ENCODE data around the gene WASHC3. TPM values are rescaled to one million over a fixed set of nuclear protein-coding genes. Genes with fewer than 3 reads are reported as not detected.

WASHC3 gene
- total and polyA plus RNA-seq, 10 of the 15 experiments (the other 5 are each of a cell fraction or from before 2014, with no cell fraction given) = 18.8 to 106 (median 64.3) TPM

DNA sequence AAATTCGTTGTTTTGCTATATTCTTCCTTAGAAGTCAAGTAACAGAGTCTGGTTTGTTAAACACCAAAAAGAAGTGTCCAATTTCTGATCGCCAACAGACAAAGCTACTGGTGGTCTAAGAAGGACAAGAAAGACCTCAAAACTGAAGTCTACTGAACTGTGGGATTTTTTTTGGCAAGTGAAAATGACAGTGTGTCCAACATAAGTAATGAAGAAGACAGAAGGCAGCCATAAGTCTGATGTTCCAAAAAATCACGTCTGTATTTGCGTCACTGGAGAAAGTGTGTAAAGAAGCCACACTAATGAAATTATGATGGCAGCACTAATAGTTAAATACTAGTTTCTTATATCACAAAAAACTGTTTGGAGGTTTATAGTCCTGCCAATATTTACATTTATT lies 32.6 kb downstream of the WASHC3 start (continued):
- TF ChIP-seq, protein P1, sequence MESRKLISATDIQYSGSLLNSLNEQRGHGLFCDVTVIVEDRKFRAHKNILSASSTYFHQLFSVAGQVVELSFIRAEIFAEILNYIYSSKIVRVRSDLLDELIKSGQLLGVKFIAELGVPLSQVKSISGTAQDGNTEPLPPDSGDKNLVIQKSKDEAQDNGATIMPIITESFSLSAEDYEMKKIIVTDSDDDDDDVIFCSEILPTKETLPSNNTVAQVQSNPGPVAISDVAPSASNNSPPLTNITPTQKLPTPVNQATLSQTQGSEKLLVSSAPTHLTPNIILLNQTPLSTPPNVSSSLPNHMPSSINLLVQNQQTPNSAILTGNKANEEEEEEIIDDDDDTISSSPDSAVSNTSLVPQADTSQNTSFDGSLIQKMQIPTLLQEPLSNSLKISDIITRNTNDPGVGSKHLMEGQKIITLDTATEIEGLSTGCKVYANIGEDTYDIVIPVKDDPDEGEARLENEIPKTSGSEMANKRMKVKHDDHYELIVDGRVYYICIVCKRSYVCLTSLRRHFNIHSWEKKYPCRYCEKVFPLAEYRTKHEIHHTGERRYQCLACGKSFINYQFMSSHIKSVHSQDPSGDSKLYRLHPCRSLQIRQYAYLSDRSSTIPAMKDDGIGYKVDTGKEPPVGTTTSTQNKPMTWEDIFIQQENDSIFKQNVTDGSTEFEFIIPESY (IDR thresholded peaks at IDR 0.05) = no peak
- TF ChIP-seq ZNF274 (IDR thresholded peaks at IDR 0.05; ENCODE audit: insufficient read depth, insufficient read length) (no peak), TCF7 (IDR thresholded peaks at IDR 0.05; ENCODE audit: borderline replicate concordance) (no peak), ETV6 (conservative IDR thresholded peaks at IDR 0.05 in 1 of 2, IDR thresholded peaks at IDR 0.05 in 1 of 2; ENCODE audit: borderline replicate concordance in 1 of 2, low read depth in 1 of 2) (no peak)

DNA sequence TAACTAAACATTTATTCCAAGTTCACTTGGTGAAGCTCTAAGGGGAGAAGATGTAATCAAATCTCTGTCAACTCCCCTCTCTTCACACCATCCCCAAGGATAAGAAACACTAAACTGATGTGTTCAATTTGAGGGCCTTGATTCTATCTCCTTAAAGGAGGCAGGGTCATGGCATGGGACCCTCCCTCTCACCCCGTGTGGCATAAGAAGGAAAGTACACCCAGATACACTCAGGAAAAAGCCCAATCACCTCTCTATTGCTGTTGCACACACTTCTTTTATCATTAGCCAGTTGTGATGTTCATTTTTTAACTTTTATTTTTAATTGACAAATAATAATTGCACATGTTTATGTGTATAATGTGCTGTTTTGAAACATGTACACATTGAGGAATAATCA lies 35.1 kb downstream of the WASHC3 start:
- no peak for FAIRE-seq
- BruUV-seq (replicated peaks) = no TSS peak
- H3K36me3 ChIP-seq (ENCODE audit: control insufficient read depth in 2 of 2, insufficient read depth in 2 of 2, low read length in 1 of 2) = peaks cover 0 to 4% of the 10 kb centered on the region in 2 experiments; a peak in 1 of 4 replicates

More for the DNA sequence above, 35.1 kb downstream of the WASHC3 start:
- intact Hi-C loops (cut with micrococcal nuclease; ENCODE audit: unreplicated experiment) (no loop called here), in situ Hi-C loops (cut with MboI) (no loop called here)
- TF ChIP-seq YY1 (IDR thresholded peaks at IDR 0.05; ENCODE audit: low read depth, low read length) (no peak), EP300 (IDR thresholded peaks at IDR 0.05; ENCODE audit: borderline replicate concordance in 1 of 2, control insufficient read depth in 1 of 2, low read depth in 2 of 2, low read length in 2 of 2) (no peak), RUNX3 (IDR thresholded peaks at IDR 0.05; ENCODE audit: low read length) (no peak), MYB (IDR thresholded peaks at IDR 0.05; ENCODE audit: borderline replicate concordance, low read depth, low read length) (no peak), CHD2 (IDR thresholded peaks at IDR 0.05; ENCODE audit: borderline replicate concordance, low read depth, low read length) (no peak), SMC3 (IDR thresholded peaks at IDR 0.05; ENCODE audit: borderline replicate concordance, low read length) (no peak), CREM (IDR thresholded peaks at IDR 0.05; ENCODE audit: low read depth) (no peak)
- TF ChIP-seq, protein P2, sequence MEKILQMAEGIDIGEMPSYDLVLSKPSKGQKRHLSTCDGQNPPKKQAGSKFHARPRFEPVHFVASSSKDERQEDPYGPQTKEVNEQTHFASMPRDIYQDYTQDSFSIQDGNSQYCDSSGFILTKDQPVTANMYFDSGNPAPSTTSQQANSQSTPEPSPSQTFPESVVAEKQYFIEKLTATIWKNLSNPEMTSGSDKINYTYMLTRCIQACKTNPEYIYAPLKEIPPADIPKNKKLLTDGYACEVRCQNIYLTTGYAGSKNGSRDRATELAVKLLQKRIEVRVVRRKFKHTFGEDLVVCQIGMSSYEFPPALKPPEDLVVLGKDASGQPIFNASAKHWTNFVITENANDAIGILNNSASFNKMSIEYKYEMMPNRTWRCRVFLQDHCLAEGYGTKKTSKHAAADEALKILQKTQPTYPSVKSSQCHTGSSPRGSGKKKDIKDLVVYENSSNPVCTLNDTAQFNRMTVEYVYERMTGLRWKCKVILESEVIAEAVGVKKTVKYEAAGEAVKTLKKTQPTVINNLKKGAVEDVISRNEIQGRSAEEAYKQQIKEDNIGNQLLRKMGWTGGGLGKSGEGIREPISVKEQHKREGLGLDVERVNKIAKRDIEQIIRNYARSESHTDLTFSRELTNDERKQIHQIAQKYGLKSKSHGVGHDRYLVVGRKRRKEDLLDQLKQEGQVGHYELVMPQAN (conservative IDR thresholded peaks at IDR 0.05) = no peak
- TF ChIP-seq, protein P3, sequence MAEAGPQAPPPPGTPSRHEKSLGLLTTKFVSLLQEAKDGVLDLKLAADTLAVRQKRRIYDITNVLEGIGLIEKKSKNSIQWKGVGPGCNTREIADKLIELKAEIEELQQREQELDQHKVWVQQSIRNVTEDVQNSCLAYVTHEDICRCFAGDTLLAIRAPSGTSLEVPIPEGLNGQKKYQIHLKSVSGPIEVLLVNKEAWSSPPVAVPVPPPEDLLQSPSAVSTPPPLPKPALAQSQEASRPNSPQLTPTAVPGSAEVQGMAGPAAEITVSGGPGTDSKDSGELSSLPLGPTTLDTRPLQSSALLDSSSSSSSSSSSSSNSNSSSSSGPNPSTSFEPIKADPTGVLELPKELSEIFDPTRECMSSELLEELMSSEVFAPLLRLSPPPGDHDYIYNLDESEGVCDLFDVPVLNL (IDR thresholded peaks at IDR 0.05; ENCODE audit: low read depth, low read length) = no peak
- TF ChIP-seq, protein P4, sequence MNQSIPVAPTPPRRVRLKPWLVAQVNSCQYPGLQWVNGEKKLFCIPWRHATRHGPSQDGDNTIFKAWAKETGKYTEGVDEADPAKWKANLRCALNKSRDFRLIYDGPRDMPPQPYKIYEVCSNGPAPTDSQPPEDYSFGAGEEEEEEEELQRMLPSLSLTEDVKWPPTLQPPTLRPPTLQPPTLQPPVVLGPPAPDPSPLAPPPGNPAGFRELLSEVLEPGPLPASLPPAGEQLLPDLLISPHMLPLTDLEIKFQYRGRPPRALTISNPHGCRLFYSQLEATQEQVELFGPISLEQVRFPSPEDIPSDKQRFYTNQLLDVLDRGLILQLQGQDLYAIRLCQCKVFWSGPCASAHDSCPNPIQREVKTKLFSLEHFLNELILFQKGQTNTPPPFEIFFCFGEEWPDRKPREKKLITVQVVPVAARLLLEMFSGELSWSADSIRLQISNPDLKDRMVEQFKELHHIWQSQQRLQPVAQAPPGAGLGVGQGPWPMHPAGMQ (IDR thresholded peaks at IDR 0.05; ENCODE audit: borderline replicate concordance) = no peak
- no peak overlapping the region for H3K4me3 ChIP-seq
- ChIA-PET POLR2A (no interaction called here), CTCF (no interaction called here), RAD21 (ENCODE audit: unreplicated experiment) (no interaction called here), SMC1A (ENCODE audit: uncharacterized antibody, unreplicated experiment) (interaction anchor here (0.6 to 1.1 kb wide), 2 partner anchors 40 to 251 kb away, joined by 3 read pairs; no protein-coding TSS in a partner anchor)
- H3K4me1 ChIP-seq (ENCODE audit: control insufficient read depth, insufficient read depth, low read length) = no peaks in the 10 kb centered on the region
- H2AFZ ChIP-seq (ENCODE audit: control insufficient read depth, low read depth, low read length) = no peak overlapping the region
- 92% methylated on average over 1 of the region's 1 CpG for WGBS (ENCODE audit: insufficient coverage, insufficient replicate concordance, low lambda C conversion rate, missing lambda C conversion rate)
- no peaks in the 10 kb centered on the region for H3K27me3 ChIP-seq (replicated peaks in 1 of 2; ENCODE audit: control insufficient read depth in 2 of 2, insufficient read depth in 2 of 2, low read length in 1 of 2)
- DNase-seq (ENCODE audit: low read depth, low spot score) (no peak), ATAC-seq (peak; percentile 73)
- no peak overlapping the region for H3K27ac ChIP-seq (ENCODE audit: control insufficient read depth, insufficient read depth)
- H3K9ac ChIP-seq (ENCODE audit: control insufficient read depth, insufficient read depth, low read length) = no peak overlapping the region
- no peaks in the 10 kb centered on the region for H3K79me2 ChIP-seq (ENCODE audit: control insufficient read depth, insufficient read depth, low read length)
- H3K4me2 ChIP-seq (ENCODE audit: control insufficient read depth, insufficient read depth) = no peak overlapping the region
- no peaks in the 10 kb centered on the region for H3K9me3 ChIP-seq (replicated peaks; ENCODE audit: control insufficient read depth, insufficient read depth, low read length)
- no peaks in the 10 kb centered on the region for H4K20me1 ChIP-seq (ENCODE audit: control insufficient read depth, insufficient read depth)
